GM23338 (cell line): Measurements from ENCODE around the gene TMEM11. TPM values are rescaled to one million over a fixed set of nuclear protein-coding genes. Genes with fewer than 3 reads are reported as not detected.

Source experiments
- ATAC-seq: fragments of 200-7000 bp; cut with Tn5 transposase; 3 replicates; pipeline ENCODE4 v1.9.1; 2020
- DNase-seq: peaks from one replicate; pipeline ENCODE4 v3.0.0-alpha.2; 2015; ENCODE audit warnings: low spot score
- H2AFZ ChIP-seq: fragments of 200-600 bp; sonication (generic); 2 replicates; pipeline ENCODE4 v1.8.0; 2016; ENCODE audit warnings: antibody characterized with exemption, mild to moderate bottlenecking, moderate library complexity
- H3F3A ChIP-seq: fragments of 200-600 bp; sonication (generic); replicated peaks from 2 replicates; pipeline ENCODE4 v1.8.0; 2017; ENCODE audit warnings: antibody characterized with exemption, mixed run types, low read depth
- H3K27ac ChIP-seq: fragments of 200-600 bp; sonication (generic); 2 replicates; pipeline ENCODE4 v1.6.1; 2016; ENCODE audit warnings: low read depth
- H3K27me3 ChIP-seq: fragments of 200-600 bp; sonication (generic); 2 replicates; pipeline ENCODE4 v1.8.0; 2016; ENCODE audit warnings: mild to moderate bottlenecking, mixed run types, moderate library complexity; ENCODE audit not compliant: insufficient read depth
- H3K36me3 ChIP-seq: fragments of 200-600 bp; sonication (generic); 2 replicates; pipeline ENCODE4 v1.8.0; 2016; ENCODE audit warnings: mild to moderate bottlenecking; ENCODE audit not compliant: insufficient read depth
- H3K4me1 ChIP-seq: fragments of 200-600 bp; sonication (generic); 2 replicates; pipeline ENCODE4 v1.8.0; 2016; ENCODE audit warnings: mild to moderate bottlenecking, moderate library complexity; ENCODE audit not compliant: insufficient read depth
- H3K4me2 ChIP-seq: fragments of 200-600 bp; sonication (generic); 2 replicates; pipeline ENCODE4 v1.7.1; 2017; ENCODE audit warnings: mixed run types
- H3K4me3 ChIP-seq: fragments of 200-600 bp; sonication (generic); 2 replicates; pipeline ENCODE4 v1.6.1; 2016; ENCODE audit warnings: mixed run types
- H3K79me2 ChIP-seq: fragments of 200-600 bp; sonication (generic); replicated peaks from 2 replicates; pipeline ENCODE4 v1.8.0; 2017; ENCODE audit warnings: mild to moderate bottlenecking; ENCODE audit not compliant: insufficient read depth
- H3K9me2 ChIP-seq: fragments of 200-600 bp; sonication (generic); 2 replicates; pipeline ENCODE4 v1.8.0; 2017; ENCODE audit not compliant: insufficient read depth
- H4K20me1 ChIP-seq: fragments of 200-600 bp; sonication (generic); replicated peaks from 2 replicates; pipeline ENCODE4 v1.8.0; 2017; ENCODE audit warnings: mild to moderate bottlenecking; ENCODE audit not compliant: insufficient read depth
- H3K27ac Mint-ChIP-seq: 2 replicates; pipeline ENCODE4 v1.8.0; 2020; ENCODE audit warnings: inconsistent platforms, mild to moderate bottlenecking, moderate library complexity, mixed read lengths
- H3K27me3 Mint-ChIP-seq: 3 replicates; pipeline ENCODE4 v1.8.0; 2022; ENCODE audit warnings: low read depth, mild to moderate bottlenecking, moderate library complexity, mixed read lengths, inconsistent platforms; ENCODE audit not compliant: insufficient read depth, poor library complexity
- H3K36me3 Mint-ChIP-seq: 3 replicates; pipeline ENCODE4 v1.8.0; 2021; ENCODE audit warnings: low read depth, mild to moderate bottlenecking, inconsistent platforms, moderate library complexity, mixed read lengths
- H3K4me1 Mint-ChIP-seq: 3 replicates; pipeline ENCODE4 v1.8.0; 2020; ENCODE audit warnings: mild to moderate bottlenecking, inconsistent platforms, mixed read lengths
- H3K4me3 Mint-ChIP-seq: 3 replicates; pipeline ENCODE4 v1.8.0; 2021; ENCODE audit warnings: moderate library complexity, mild to moderate bottlenecking, inconsistent platforms, mixed read lengths
- H3K9me3 Mint-ChIP-seq: 3 replicates; pipeline ENCODE4 v1.8.0; 2020; ENCODE audit warnings: moderate library complexity, mild to moderate bottlenecking, inconsistent platforms, mixed read lengths
- EZH2 ChIP-seq: fragments of 200-600 bp; sonication (generic); IDR thresholded peaks from one replicate; pipeline ENCODE4 v1.8.0; 2017; ENCODE audit warnings: antibody characterized with exemption, mild to moderate bottlenecking, low read depth; ENCODE audit not compliant: unreplicated experiment
- EZH2phosphoT487 ChIP-seq: fragments of 200-600 bp; sonication (generic); IDR thresholded peaks from one replicate; pipeline ENCODE4 v1.8.1; 2018; ENCODE audit warnings: antibody characterized with exemption; ENCODE audit not compliant: unreplicated experiment
- NANOG ChIP-seq: IDR thresholded peaks from 2 replicates; pipeline ENCODE4 v1.6.1; 2016; ENCODE audit warnings: antibody characterized with exemption, borderline replicate concordance
- ZNF331 ChIP-seq: fragments of 250-450 bp; sonication (Bioruptor Pico); IDR thresholded peaks from 2 replicates; pipeline ENCODE4 v1.5.0; 2020; ENCODE audit warnings: low read depth, mild to moderate bottlenecking, moderate library complexity
- polyA plus RNA-seq: library from polyadenylated mRNA; unstranded; fragments of >200 nt; fragmentation: Nextera tagmentation; extraction: Ambion mirVana; gene quantifications from 2 replicates; pipeline ENCODE4 v1.2.1, GENCODE V29; 2016
- total RNA-seq: library from RNA; depleted of rRNA; stranded (reverse); fragments of >200 nt; shearing (Covaris generic); gene quantifications from 2 replicates; pipeline ENCODE4 v1.2.3, GENCODE V29; 2014
- TF ChIP-seq, protein P1 (sequence below): IDR thresholded peaks from one replicate; pipeline ENCODE4 v1.6.1; 2018; ENCODE audit warnings: antibody characterized with exemption; ENCODE audit not compliant: unreplicated experiment
- TF ChIP-seq, protein P2 (sequence below): fragments of 250-450 bp; sonication (Bioruptor Pico); IDR thresholded peaks from 2 replicates; pipeline ENCODE4 v1.5.0; 2020; ENCODE audit warnings: mild to moderate bottlenecking, moderate library complexity
- TF ChIP-seq, protein P3 (sequence below), 2 experiments: fragments of 200-600 bp in 1 of 2; sonication (generic) in 1 of 2; conservative IDR thresholded peaks; 2 replicates each; pipeline versions ENCODE4 v1.5.1 to v1.6.1; 2016 to 2017; ENCODE audit warnings: antibody characterized with exemption in 2 of 2, low read depth in 2 of 2, mild to moderate bottlenecking in 2 of 2, moderate library complexity in 1 of 2

The TMEM11 gene
- total and polyA plus RNA-seq, 2 experiments from 2014 or later = 38.5 to 90.2 TPM

DNA sequence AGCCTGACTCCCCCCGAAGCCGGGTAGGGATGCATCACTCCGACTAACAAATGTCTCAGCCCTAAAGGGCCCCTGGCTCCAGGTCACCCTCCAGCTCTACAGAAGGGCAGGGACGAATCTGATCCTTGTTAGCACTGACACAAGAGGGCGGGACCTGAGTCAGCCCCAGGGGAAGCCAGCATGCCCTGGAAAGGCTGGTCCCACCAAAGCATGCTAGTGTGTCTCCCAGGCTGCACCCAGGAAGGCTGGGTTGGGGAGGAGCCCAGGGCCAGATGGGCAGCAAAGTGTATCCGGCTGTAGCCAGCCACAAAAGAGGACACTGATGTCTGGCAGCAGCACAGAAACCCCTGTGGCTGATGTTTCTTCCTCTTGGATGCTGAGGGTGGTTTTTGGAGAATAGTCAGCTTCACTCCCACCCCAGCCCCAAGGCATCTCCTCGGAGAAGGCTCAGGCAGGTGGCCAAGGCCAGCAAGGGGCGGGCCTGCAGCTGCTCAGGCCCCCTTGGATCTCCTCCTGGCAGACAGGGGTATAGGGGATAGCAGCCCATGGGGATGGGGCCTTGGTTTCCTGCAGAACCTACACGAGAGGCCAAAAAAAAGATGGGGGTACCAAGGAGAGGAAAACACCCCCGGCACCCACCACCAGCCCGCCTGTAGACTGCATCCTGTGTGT, 28.2 kb upstream of the TMEM11 start:
- H2AFZ ChIP-seq = no peak overlapping the region
- no peaks in the 10 kb centered on the region for H3K9me2 ChIP-seq
- H3K27ac Mint-ChIP-seq = no peak overlapping the region
- TF ChIP-seq, protein P1, sequence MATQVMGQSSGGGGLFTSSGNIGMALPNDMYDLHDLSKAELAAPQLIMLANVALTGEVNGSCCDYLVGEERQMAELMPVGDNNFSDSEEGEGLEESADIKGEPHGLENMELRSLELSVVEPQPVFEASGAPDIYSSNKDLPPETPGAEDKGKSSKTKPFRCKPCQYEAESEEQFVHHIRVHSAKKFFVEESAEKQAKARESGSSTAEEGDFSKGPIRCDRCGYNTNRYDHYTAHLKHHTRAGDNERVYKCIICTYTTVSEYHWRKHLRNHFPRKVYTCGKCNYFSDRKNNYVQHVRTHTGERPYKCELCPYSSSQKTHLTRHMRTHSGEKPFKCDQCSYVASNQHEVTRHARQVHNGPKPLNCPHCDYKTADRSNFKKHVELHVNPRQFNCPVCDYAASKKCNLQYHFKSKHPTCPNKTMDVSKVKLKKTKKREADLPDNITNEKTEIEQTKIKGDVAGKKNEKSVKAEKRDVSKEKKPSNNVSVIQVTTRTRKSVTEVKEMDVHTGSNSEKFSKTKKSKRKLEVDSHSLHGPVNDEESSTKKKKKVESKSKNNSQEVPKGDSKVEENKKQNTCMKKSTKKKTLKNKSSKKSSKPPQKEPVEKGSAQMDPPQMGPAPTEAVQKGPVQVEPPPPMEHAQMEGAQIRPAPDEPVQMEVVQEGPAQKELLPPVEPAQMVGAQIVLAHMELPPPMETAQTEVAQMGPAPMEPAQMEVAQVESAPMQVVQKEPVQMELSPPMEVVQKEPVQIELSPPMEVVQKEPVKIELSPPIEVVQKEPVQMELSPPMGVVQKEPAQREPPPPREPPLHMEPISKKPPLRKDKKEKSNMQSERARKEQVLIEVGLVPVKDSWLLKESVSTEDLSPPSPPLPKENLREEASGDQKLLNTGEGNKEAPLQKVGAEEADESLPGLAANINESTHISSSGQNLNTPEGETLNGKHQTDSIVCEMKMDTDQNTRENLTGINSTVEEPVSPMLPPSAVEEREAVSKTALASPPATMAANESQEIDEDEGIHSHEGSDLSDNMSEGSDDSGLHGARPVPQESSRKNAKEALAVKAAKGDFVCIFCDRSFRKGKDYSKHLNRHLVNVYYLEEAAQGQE = no peak
- TF ChIP-seq ZNF331 (CRISPR knock-in tag) (no peak), EZH2 (no peak), EZH2phosphoT487 (no peak), NANOG (no peak)
- no peak overlapping the region for H3K27ac ChIP-seq
- no peaks in the 10 kb centered on the region for H3K27me3 ChIP-seq
- ATAC-seq (no peak), DNase-seq (no peak)
- peaks cover 3% of the 10 kb centered on the region; the same call in 1 of the 2 replicates for H3F3A ChIP-seq
- H4K20me1 ChIP-seq = no peaks in the 10 kb centered on the region; the same call in 1 of the 2 replicates
- no peaks in the 10 kb centered on the region for H3K36me3 ChIP-seq
- no peaks in the 10 kb centered on the region; the same call in 2 of the 3 replicates for H3K9me3 Mint-ChIP-seq
- H3K4me2 ChIP-seq = no peak overlapping the region
- no peaks in the 10 kb centered on the region for H3K79me2 ChIP-seq
- H3K36me3 Mint-ChIP-seq = no peaks in the 10 kb centered on the region; the same call in 2 of the 3 replicates
- no peak overlapping the region for H3K4me3 ChIP-seq
- peaks cover 10% of the 10 kb centered on the region for H3K4me1 ChIP-seq
- H3K4me3 Mint-ChIP-seq = no peak overlapping the region
- H3K27me3 Mint-ChIP-seq = peaks cover 4% of the 10 kb centered on the region
- H3K4me1 Mint-ChIP-seq = peaks cover 20% of the 10 kb centered on the region

DNA sequence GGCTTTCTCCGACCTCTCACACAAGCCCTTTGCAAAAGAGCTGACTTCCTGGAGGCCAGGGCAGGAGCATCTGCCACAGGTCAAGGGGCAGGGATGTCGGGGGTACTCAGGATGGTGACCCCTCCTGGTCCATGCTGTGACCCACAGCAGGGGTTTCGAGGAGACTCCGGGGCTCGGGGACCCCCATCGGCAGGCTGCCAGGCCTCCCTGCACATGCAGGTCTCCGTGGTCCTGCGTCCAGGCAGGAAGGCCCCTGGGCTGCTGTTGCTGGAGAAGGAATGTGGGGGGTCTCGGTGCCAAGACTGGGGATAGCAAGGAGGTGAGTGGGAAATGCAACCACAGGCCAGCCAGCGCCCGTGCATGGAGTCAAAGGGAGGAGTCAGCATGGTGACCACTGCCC, 27.6 kb upstream of the TMEM11 start:
- no peak for ATAC-seq
- TF ChIP-seq NANOG = no peak
- TF ChIP-seq, protein P2, sequence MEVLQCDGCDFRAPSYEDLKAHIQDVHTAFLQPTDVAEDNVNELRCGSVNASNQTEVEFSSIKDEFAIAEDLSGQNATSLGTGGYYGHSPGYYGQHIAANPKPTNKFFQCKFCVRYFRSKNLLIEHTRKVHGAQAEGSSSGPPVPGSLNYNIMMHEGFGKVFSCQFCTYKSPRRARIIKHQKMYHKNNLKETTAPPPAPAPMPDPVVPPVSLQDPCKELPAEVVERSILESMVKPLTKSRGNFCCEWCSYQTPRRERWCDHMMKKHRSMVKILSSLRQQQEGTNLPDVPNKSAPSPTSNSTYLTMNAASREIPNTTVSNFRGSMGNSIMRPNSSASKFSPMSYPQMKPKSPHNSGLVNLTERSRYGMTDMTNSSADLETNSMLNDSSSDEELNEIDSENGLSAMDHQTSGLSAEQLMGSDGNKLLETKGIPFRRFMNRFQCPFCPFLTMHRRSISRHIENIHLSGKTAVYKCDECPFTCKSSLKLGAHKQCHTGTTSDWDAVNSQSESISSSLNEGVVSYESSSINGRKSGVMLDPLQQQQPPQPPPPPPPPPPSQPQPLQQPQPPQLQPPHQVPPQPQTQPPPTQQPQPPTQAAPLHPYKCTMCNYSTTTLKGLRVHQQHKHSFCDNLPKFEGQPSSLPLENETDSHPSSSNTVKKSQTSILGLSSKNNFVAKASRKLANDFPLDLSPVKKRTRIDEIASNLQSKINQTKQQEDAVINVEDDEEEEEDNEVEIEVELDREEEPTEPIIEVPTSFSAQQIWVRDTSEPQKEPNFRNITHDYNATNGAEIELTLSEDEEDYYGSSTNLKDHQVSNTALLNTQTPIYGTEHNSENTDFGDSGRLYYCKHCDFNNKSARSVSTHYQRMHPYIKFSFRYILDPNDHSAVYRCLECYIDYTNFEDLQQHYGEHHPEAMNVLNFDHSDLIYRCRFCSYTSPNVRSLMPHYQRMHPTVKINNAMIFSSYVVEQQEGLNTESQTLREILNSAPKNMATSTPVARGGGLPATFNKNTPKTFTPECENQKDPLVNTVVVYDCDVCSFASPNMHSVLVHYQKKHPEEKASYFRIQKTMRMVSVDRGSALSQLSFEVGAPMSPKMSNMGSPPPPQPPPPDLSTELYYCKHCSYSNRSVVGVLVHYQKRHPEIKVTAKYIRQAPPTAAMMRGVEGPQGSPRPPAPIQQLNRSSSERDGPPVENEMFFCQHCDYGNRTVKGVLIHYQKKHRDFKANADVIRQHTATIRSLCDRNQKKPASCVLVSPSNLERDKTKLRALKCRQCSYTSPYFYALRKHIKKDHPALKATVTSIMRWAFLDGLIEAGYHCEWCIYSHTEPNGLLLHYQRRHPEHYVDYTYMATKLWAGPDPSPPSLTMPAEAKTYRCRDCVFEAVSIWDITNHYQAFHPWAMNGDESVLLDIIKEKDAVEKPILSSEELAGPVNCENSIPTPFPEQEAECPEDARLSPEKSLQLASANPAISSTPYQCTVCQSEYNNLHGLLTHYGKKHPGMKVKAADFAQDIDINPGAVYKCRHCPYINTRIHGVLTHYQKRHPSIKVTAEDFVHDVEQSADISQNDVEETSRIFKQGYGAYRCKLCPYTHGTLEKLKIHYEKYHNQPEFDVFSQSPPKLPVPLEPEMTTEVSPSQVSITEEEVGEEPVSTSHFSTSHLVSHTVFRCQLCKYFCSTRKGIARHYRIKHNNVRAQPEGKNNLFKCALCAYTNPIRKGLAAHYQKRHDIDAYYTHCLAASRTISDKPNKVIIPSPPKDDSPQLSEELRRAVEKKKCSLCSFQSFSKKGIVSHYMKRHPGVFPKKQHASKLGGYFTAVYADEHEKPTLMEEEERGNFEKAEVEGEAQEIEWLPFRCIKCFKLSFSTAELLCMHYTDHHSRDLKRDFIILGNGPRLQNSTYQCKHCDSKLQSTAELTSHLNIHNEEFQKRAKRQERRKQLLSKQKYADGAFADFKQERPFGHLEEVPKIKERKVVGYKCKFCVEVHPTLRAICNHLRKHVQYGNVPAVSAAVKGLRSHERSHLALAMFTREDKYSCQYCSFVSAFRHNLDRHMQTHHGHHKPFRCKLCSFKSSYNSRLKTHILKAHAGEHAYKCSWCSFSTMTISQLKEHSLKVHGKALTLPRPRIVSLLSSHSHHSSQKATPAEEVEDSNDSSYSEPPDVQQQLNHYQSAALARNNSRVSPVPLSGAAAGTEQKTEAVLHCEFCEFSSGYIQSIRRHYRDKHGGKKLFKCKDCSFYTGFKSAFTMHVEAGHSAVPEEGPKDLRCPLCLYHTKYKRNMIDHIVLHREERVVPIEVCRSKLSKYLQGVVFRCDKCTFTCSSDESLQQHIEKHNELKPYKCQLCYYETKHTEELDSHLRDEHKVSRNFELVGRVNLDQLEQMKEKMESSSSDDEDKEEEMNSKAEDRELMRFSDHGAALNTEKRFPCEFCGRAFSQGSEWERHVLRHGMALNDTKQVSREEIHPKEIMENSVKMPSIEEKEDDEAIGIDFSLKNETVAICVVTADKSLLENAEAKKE = no peak
- TF ChIP-seq, protein P3, sequence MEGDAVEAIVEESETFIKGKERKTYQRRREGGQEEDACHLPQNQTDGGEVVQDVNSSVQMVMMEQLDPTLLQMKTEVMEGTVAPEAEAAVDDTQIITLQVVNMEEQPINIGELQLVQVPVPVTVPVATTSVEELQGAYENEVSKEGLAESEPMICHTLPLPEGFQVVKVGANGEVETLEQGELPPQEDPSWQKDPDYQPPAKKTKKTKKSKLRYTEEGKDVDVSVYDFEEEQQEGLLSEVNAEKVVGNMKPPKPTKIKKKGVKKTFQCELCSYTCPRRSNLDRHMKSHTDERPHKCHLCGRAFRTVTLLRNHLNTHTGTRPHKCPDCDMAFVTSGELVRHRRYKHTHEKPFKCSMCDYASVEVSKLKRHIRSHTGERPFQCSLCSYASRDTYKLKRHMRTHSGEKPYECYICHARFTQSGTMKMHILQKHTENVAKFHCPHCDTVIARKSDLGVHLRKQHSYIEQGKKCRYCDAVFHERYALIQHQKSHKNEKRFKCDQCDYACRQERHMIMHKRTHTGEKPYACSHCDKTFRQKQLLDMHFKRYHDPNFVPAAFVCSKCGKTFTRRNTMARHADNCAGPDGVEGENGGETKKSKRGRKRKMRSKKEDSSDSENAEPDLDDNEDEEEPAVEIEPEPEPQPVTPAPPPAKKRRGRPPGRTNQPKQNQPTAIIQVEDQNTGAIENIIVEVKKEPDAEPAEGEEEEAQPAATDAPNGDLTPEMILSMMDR (conservative IDR thresholded peaks at IDR 0.05; ENCODE audit: low read depth in 2 of 2) = peak in 1 of 2 experiments; percentile 21; a peak in 1 of 4 replicates

More for the DNA sequence above, 27.6 kb upstream of the TMEM11 start:
- H3K27me3 Mint-ChIP-seq = peaks cover 6% of the 10 kb centered on the region
- no peaks in the 10 kb centered on the region; the same call in 2 of the 3 replicates for H3K9me3 Mint-ChIP-seq
- no peak overlapping the region for H3K4me3 Mint-ChIP-seq
- Histone ChIP-seq H3K9me2 (no peaks in the 10 kb centered on the region), H3K79me2 (no peaks in the 10 kb centered on the region), H3K4me2 (no peak overlapping the region), H3K4me1 (peaks cover 10% of the 10 kb centered on the region), H3F3A (peaks cover 3% of the 10 kb centered on the region; the same call in 1 of the 2 replicates), H4K20me1 (no peaks in the 10 kb centered on the region; the same call in 1 of the 2 replicates), H3K36me3 (no peaks in the 10 kb centered on the region), H3K27me3 (no peaks in the 10 kb centered on the region), H2AFZ (no peak overlapping the region), H3K27ac (no peak overlapping the region), H3K4me3 (no peak overlapping the region)
- no peaks in the 10 kb centered on the region; the same call in 2 of the 3 replicates for H3K36me3 Mint-ChIP-seq
- DNase-seq = no peak
- peaks cover 20% of the 10 kb centered on the region for H3K4me1 Mint-ChIP-seq
- no peak overlapping the region for H3K27ac Mint-ChIP-seq
